GM18870 (cell line): ENCODE measurements around the gene UNC5CL.
"Not testable (repeated sequence)": the region's sequence is repeated elsewhere in the genome, so short reads cannot be mapped to it uniquely, and the experiment has no call there.

ENCODE experiments used
- ATAC-seq: cut with Tn5 transposase; IDR thresholded peaks from one replicate; pipeline ENCODE4 v1.9.1; 2021; ENCODE audit warnings: moderate library complexity; ENCODE audit not compliant: unreplicated experiment

The UNC5CL gene

DNA sequence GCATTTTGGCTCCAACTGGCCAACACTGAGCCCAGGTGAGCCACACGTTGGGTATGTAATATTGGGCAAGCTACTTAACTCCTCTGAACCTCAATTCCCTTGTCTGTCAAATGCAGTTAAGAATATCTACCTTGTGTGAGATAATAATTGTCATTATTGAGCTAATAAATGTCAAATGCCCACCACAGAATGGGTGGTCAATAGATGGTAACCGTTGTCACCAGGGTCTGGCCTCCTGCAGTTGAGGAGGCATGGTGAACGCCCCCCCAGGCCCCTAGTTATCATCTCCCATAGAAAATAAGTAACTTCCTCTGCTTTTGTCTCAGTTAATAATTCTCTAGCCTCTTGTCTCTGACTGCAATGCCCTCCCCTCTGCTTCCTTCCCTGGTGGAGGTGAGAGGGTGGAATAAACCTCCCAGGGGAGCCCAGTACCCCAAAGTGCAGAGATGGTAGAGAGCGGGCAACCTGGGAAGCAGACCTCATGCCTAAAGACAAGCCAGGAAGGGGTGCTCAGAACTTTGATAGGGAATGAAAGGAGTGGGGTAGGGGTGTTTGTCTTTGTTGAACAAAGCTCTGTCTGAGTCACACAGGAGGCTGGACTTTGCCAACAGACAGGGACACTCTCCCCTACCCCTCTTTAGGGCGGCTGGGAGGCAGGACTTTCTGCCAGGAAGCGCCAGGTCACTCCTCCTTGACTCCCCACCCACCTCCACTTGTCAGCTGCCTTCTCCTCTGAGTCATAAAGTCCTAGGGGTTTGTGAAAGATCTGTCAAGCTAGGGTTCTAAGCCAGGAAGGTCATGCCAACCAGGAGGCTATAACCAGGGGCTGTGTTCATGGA is 1.3 kb upstream of the UNC5CL start:
- no peak for ATAC-seq

DNA sequence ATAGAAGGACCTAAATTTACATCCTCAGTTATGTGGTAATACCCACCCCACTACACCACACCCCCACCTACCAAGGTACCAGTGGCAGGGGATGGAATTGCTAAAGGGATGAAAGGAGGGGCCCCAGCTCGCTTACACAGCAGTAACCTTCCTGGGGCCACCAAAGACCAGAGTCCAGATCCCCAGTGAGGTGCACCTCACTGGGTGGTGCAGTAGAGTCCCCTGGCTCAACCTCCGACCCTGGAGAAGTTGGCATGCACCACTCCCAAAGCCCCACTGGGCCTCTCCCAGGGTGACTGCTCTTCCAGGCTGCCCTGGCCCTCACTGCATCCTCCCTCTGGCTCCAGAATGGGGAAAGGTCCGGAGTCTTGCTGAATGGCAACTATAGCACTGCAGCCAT is 816 bp downstream of the UNC5CL start:
- ATAC-seq = no peak

DNA sequence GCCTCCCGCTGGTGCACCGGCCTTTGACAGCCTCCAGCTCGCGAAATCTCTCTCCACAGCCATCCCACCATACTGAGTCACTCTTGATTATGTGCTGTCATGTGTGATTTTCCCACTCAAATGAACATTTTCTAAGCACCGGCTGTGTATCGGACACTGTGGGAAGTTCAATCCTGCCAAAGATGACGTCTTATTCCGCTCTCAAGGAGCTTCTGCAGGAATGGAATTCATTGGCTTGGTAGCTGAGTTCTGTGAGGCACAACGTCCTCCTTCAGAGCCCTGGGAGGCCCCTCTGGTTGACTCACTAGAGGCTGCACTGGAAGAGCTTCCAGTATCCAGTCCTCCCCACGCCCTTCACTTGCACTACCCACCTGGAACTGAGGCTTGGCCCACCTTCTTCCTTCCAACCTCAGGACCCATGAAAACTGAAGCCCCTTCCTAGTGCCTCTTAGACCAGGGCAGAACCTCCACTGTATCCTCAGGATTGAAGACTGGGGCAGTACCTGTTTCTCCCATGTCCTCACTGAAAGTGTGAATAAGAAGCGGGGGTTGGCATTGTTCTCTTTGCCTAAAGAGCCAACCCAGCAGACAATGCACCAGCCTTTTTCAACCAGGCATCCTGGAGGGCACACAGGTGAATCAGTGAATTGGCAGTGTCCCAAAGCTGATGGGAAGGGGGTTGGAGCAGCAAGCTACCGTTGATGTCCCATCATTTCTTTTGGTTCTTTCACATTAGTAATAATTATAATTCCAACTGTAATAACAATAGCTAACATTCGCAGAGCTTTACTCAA is 1.7 kb downstream of the UNC5CL start:
- ATAC-seq = no peak

DNA sequence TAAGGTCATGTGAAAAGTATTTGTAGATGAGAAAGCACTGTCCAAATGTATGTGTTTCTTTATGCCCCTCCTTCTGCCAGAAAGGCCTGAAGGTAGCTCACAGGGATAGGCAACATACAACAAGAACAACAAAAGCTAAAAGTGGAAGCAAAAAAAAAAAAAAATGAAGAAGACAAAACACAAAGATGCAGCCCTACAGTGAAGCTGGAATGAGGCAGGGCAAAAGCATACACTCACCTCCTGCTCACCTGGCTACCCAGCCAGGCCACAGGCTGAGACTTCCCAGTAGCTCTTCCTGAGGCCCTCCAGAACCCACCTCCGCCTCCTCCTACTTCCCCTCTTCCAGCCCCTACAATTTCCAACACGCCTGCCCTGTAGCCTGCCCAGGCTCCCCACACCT is 2.4 kb downstream of the UNC5CL start:
- ATAC-seq = no peak

DNA sequence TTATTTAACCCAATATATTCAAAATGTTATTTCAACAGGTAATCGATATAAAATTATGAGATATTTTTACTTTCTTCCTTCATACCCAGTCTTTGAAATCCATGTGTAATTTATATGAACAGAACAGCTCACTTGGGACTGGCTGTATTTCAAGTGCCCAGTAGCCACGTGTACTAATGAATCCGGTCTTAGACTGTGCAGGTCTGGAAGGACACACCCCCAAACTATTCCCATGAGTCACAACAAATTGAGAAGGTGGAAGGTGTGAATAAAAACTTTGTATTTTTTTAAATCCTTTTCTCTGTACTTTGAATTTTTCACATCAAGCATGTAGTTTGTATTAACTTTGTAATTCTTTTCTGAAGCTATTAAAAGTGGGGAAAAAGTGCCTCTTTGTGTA is 2.8 kb downstream of the UNC5CL start:
- no peak for ATAC-seq

DNA sequence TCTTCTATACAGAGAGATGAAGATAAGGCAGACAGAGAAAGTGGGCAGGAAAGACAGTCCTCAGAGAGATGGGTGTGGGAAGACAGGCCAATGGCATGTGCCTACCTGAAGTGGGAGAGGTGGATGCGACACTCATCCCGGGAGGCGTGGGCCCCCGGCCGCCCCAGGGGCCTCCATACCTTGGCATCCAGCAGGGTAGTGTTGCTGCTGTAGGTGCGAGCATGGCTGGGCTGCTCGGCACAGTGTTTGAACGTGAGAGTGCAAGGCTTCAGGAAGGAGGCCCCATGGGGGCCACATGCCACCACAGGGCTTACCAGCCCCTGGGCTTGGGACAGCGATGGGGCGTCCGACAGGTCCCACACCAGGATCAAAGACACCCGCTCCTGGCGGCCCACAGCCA is 5.2 kb downstream of the UNC5CL start:
- no peak for ATAC-seq

DNA sequence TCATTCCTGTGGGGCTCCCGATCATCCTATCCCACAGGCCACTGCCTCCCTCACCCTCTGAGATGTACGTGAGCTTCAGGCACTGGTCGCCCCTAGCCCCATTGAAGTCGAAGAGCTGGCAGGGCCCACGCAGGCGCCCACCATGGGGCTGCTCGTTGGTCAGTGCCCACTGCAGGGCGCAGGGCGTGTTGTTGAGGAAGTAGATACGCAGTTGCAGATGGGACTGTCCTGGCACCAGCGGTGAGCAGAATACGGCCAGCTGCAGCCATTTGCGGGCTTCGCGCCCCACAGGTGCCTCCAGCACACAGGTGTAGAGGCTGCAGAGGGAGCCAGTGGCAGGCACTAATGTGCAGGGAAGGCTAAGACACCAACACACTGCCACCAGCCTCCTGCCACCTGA is 6.2 kb downstream of the UNC5CL start:
- ATAC-seq = no peak

DNA sequence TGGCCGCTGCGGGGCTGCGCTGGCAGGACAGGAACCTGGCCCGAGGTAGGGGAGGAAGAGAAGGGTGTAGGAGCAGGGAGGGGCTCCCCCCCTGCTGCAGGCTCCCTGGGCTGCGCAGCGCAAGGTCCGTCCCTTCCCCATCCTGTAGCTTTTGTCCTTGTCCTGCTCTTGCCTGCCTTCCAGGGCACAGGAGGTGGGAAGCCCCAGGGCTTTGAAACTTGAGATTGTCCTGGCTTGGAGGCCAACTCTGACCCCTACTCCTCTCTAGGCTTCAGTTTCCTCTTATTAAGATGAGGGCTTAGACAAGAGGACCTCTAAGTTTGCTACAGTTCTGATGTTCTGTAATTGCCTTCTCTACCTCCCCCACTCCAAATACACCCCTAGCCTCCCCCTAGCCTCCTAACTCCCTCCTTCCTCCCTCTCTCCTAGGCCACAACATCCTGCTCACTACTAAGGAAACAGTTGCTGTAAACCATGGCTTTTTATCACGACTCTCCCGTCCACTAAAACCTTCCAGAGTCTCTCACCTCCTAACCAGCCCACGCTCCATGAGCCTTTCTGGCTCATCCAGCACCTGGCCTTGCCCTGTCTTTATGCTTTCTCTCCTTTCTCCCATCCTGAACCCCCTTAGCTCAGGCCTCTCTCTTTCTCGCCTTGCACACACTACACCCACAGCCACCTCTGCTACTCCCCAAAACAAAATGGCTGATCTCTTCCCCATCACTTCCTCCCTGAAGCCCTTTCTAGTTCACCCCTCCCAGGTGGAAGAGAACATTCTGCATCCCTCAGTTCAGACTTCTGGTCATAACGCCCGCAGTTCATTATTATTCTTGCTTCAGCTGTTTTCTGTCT is 10.2 kb downstream of the UNC5CL start:
- peak; percentile 31 for ATAC-seq

DNA sequence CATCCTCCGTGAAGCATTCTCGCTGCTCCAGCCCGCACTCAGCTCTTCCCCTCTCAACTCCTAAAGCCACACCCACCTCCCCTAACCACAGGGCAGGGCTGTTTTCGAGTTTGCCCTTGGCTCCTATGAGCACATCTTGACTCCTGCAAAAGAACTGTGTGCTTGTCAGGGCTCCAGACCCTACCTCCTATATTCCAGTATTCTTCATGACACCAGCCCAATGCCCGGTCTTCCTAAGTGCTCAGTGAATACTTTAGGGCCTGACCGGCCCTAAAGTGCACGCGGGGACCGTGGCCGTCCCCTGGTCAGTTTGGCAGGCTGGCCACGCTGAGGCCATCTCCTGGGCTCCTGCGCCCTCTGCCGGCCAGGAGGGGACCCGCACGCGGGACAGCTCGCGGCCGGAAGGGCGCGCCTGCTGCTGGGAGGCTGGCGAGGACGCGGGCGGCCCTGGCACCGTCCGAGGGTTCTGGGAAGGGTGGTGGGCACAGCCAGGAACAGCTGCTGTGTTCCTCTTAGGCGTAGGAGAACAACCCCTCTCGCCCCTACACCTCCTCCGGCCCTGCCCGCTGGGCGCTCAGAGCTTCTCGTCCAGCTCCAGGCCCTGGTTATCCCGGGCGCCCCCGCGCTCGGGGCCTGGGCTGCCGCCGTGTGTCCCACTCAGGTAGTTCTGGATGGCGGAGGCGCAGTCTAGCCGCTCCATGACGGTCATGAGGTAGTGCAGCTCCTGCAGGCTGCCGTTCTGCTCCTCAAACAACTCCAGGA is 11.0 kb downstream of the UNC5CL start:
- peak; percentile 58 for ATAC-seq

DNA sequence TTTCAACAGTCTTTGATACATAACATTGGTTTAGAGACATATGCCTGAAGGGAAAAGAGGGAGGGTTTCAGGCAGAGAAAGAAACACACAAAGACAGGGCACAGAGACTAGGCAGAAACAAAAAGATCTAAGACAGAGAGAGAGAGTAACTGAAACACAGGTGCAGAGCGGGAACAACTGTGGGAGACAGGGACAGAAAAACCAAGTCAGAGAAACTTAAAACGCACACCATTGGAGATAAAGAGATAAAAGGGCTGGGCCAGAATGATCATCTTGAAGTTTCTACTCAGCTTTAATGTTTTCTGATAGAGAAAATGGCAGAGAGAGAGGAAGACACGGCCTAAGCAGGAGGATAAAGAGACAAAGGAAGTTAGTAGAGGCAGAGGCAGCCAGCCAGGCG is 11.8 kb downstream of the UNC5CL start:
- ATAC-seq = no peak

DNA sequence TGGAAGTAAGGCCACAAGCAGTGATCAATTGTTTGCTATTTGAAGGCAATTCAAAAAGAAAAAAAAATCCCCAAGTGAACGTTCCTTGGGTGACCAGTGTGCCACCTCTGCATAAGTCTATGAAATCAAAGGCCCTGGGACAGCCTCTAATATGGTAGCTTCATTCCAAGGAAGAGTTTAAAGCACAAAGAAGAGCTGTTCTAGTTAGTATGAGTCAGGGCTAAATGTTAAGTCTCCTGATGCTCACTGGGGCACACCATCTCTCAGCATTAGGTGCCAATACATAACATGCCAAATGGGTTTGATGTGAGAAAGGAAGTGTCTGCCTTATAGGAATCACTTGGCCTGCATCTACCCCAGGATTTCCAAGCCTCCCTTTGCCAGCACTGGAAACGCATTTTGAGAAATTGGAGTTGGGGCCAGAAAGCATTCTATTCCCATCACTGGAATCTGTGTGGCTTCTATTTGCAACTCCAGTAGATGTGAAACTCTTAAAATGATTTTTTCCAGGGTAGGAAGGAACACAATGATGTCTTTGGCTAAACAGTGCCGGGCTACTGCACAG is 13.0 kb downstream of the UNC5CL start:
- no peak for ATAC-seq

DNA sequence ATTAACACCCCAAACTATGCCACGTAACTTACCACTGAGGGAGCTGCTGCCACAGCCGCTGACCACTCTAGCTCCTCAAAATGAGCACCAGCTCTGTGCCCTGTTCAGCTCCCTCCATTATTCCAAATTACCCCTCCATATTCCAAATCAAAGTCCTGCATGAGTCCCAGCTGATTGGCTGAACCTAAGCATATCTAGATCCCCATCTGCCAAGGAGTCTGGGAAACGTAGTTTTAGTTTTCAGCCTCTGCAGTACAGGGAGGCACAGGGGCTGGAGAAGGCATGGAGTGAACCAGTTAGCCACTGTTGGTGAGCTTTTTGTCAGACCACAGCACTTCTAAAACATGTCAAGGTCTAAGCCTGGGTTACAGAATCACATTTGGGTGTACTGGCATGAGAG is 15.9 kb downstream of the UNC5CL start:
- no peak for ATAC-seq

DNA sequence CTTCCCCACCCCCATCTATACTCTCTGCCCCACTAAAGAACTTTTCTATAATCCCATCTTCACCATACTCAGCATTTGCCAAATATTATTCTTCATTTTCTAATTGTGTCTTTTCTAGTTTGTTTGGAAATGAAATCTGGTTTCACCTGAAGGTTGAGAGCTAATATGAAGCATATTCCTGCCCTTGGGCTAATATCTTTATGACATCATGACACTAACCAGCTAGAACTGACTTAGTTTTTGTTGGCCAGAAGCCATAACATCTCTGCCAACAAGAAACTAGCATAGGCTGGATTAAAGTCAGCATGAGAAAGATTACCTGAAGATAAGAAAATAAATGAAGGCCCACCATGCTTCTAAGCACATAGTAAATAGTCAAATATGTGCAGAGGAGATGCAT is 16.7 kb downstream of the UNC5CL start:
- ATAC-seq = no peak

DNA sequence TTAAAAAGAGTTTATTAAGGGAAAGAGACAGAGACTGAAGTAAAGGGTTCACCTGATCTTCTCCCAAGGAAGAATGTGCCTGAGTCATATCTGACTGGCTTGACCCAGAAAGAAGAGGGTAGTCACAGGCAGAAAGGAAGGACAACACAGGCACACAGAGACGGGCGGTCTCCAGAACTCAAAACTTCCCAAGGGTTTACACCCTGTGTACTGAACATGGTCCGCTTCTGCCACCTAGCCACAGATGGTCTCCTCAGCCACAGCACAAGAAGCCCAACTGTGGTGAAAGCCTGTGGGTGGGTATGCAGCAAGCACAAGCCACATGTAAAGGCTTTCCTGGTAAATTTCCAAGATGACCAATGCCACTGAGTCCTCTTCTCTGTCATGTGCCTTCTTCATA is 17.2 kb downstream of the UNC5CL start:
- no peak for ATAC-seq

DNA sequence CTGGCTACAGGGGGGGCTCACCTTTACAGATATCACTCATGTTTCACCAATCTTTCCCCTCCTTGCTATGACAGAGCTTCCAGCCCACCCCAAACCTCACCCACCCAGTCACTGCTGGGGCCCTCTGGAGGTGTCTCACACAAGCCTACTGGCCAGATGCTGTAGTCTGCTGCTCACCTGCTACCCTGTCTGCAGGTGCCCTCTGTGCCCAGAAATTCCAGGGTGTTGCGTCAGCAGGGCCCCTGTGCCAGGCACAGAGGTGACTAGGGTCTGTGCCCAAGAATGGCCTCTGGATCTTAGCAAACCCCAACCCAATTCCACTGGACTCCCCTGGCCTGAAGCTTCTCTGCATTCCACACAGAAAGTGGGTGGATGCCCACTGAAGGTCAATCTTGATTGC is 21.4 kb downstream of the UNC5CL start:
- ATAC-seq = no peak

DNA sequence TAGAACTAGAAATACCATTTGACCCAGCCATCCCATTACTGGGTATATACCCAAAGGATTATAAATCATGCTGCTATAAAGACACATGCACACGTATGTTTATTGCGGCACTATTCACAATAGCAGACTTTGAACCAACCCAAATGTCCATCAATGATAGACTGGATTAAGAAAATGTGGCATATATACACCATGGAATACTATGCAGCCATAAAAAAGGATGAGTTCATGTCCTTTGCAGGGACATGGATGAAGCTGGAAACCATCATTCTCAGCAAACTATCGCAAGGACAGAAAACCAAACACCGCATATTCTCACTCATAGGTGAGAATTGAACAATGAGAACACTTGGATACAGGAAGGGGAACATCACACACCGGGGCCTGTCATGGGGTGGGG is 23.2 kb downstream of the UNC5CL start:
- not testable (repeated sequence) for ATAC-seq

DNA sequence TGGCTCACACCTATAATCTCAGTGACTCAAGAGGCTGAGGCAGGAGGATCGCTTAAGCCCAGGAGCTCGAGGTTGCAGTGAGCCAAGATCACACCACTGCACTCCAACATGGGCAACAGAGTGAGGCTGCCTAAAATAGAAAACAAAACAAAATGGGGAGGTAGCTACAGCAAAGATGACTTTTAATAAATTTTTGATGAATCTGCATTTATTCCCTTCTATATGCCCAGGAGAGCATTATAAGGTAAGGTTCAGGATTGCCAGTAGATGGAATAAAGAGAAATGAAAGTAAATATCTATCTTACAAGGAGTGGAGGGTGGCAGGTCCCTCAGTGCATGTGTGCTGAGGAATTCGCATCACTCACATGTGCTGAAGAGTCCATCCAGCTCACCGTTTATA is 24.2 kb downstream of the UNC5CL start:
- ATAC-seq = no peak

DNA sequence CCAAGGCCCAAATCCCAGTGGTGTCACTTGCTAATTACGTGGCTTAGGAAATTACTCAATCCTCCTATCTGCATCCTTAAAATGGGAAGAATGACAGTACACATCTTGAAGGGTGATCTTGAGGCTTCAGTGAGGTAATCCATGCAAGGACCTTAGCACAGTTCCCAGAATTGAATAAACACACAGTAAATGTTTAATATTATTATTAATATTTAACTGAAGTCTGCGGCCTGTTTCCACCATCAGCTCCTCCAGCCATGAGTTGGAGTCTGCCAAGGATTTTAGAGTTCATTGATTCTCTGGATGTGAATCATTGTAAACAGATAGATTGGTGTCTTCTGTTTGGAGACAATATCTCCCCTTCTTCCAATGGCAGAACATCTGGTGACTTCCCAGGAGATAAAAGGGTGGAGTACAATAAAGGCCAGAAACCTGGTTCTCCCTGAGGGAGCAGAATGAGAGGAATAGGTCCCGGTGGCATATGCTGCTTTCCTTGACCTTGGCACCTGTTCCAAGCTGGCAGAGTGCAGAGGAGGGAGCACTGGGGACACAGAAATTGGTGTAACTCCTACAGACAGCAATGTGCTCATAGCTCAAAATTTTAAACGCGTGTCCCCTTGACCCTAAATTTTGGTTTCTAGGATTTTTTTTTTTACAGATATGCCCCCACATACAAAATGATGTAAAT is 25.4 kb downstream of the UNC5CL start:
- ATAC-seq = no peak

DNA sequence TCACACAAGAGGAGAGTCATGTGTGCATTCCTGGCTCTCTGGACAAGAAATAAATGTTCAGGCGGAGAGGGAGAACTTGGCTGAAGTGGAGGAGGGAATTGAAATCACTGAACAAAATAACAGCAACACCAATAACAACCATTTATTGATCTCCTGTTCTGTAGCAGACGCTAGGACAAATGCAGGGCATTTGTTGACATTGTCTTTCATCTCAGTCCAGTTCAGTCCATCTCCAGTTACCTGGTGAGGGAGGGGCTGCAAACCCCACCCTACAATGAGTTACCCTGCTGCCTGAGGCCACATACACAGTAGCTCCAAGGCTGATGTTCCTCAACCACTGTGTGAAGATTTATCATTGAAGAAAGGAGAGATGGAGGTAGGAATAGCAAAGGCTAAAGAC is 27.3 kb downstream of the UNC5CL start:
- no peak for ATAC-seq

DNA sequence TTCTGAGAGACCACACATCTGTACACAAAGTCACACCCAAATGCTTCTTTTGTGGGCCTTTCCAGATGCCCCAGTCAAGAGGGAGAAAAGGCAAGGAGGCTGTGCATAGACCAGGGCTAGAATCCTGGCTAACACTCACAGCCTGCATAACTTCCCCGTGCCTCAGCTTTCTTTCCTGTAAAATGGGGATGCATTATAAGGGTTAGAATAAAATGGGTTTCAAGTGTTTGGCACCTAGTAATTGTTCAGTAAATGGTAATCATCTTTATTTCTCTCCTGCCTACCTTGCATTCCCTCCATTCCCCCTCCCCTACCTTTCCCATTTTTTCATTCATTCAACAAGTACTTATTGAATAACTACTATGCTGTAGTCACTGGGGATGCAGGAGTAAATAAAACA is 29.4 kb downstream of the UNC5CL start:
- ATAC-seq = no peak
